Stimulated activated CD8-positive, alpha-beta memory T cell treated with anti-CD3 and anti-CD28 coated beads, Interleukin-7, amount 100 ng/mL, for 24 hours (primary cell): ENCODE measurements around the gene GPA33.
"Not testable (repeated sequence)": the region's sequence is repeated elsewhere in the genome, so short reads cannot be mapped to it uniquely, and the experiment has no call there.

Experiments
- DNase-seq: peaks from one replicate; pipeline ENCODE4 v3.0.0-alpha.2; 2020; ENCODE audit warnings: low read depth

Gene GPA33

DNA sequence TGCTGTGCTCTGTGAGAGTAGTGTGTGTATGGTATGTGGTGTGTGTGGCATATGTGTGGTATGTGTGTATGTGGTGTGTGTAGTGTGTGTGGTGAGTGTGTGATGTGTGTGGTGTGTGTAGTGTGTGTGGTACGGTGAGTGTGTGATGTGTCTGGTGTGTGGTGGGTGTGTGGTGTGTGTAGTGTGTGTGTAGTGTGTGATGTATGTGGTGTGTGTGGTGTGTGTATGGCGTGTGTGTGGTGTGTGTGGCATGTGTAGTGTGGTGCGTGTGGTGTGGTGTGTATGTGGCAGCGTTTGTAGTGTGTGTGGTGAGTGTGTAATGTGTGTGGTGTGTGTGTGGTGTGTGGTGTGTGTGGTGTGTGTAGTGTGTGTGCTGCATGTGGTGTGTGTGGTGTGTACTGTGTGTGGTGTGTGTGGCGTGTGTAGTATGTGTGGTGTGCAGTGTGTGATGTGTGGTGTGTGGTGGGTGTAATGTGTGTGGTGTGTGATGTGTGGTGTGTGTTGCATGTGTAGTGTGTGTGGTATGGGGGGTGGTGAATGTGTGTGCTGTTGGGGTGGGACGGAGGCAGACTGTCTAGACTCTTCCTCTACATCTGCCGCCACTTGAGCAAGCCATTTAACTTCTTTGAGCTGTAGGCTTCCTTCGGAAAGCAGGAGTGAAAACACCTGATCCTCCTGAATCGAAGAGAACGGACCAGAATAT, 33.5 kb downstream of the GPA33 start:
- DNase-seq = no peak

DNA sequence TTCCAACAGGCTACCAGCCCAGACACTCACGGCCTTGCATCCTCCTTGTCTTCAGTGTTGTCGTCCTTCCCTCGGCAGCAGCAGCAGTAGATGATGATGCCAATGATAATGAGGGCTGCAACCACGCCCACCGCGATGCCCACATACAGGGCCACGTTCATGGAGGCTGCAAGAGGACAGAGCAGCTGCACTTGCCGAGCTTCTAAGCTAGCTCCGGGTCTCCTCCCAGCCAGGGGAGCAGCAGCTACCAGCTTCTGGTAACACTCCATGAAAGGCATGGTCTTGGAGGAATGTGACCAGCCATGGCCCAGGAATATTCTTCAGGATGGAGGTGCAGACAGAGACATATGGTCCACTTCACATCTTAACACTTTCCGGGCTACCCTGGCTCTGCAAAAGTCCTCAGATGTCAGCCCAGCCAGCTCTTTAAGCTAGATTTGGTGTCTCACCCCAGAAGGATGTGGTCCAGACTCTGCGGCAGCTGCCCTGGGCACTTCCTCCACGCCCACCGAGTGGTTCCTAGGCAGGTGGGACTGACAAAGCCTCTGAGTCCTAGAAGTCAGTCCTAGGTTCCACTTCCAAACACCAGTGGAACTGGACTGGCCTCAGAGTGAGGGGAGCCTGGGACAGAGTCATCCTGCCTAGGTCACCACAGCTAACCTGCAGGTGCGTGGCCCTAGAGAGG, 35.1 kb downstream of the GPA33 start:
- DNase-seq = no peak

DNA sequence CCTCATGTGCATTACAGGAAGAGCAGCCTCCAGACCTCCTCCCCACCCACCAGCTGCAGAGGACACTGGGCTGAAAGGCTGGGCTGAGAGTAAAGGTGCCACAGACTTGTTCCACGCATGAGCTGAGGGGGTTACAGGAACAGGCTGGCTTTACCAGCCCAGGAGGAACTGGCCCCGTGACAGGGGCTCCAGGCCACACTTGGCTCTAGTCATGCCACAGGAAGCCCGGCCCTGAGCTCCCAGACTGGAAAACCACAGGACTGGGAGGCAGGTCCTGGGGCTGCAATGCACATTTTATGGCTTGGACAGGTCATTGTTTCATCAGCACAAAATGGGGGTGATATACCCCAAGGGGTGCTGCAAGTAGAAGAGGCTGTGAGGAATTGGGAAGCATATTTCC, 35.6 kb downstream of the GPA33 start:
- no peak for DNase-seq

DNA sequence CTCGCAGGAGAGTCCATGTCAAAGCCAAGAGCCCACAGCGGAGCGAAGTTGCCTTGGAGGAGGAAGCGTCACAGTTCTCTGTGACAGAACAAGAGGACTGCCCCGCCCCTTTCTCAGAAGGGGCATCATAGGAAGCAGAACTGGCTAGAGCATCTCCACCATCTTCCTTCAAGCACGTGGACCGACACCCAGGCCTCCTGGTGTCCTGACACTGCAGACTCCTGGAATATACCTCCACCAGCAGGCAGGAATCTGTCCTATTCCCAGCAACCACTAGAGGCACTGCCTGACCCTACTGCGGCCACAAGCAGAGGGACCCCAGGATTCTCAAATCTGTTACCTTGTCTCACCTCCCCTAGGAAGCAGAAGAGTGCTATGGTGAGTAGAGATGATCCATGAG, 37.8 kb downstream of the GPA33 start:
- DNase-seq = no peak

DNA sequence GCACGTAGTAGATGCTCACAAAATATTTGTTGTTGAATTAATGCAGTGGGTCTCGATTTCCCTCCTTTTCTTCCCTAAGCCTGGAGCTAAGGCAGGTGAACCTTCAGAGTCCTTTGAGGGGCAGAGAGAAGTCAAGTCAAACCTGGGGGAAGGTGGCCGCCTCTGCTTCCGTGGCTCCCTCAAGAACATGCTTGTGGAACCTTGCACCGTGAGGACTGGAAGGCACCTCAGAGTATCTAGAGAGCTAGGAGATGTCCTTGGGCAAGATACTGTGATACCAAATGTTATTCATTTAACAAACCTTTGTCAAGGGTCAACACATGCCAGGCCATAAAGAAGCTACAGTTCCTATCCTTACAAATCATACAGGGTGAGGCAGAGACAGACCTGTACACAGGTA, 38.3 kb downstream of the GPA33 start:
- DNase-seq = no peak

GRCh38 chr1:167043752-167044488, 46.3 kb downstream of the GPA33 start:
- peak; percentile 31 for DNase-seq

DNA sequence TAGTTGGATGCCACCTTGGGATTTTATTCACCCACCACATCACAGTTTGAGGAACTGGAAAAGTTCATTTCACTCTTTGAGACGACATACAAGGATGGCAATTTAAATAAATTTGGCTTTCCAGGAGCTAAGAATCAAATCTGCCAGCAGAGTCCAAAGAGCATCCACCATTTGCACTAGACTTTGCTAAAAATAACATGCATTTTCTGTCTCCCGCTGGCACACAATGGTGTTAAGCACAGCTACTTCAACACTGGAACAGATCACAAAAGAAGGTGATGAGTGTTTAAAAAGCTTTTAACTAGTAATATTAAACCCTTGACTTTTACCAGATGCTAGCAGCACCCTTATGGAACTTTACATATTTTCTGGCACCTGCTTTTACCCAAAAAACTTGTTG, 56.5 kb downstream of the GPA33 start:
- no peak for DNase-seq

DNA sequence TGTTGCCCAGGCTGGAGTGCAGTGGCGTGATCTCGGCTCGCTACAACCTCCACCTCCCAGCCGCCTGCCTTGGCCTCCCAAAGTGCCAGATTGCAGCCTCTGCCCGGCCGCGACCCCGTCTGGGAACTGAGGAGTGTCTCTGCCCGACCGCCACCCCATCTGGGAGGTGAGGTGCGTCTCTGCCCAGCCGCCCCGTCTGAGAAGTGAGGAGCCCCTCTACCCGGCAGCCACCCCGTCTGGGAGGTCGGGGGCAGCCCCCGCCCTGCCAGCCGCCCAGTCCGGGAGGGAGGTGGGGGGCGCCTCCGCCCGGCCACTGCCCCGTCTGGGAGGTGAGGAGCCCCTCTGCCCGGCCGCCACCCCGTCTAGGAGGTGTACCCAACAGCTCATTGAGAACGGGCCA, 60.6 kb downstream of the GPA33 start:
- DNase-seq = not testable (repeated sequence)

GRCh38 chr1:167022384-167022783, 67.8 kb downstream of the GPA33 start:
- DNase-seq = no peak

DNA sequence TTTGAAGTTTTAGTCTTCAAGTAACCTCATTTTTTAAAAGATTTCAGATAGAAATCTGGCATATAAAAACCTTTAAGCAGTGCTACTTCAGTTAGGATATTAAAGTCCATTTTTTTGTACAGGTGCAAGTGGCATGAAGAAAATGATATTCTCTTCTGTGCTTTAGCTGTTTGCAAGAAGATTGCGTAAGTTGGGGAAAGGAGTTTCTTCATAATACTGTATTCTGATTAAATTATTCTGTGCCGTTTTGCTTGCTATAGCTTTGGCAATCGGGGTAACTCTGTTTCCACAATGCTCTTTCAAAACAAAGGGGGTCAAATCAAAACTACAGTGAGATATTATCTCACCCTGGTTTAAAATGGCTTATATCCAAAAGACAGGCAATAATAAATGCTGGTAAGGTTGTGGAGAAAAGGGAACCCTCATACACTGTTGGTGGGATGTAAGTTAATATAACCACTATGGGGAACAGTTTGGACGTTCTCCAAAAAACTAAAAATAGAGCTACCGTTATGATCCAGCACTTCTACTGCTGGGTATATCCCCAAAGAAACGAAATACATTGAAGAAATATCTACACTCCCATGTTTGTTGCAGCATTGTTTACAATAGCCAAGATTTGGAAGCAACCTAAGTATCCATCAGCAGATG, 74.0 kb downstream of the GPA33 start:
- no peak for DNase-seq

- DNase-seq = no peak
Measured at GRCh38 chr1:167013108-167013929, 76.9 kb downstream of the GPA33 start.

DNA sequence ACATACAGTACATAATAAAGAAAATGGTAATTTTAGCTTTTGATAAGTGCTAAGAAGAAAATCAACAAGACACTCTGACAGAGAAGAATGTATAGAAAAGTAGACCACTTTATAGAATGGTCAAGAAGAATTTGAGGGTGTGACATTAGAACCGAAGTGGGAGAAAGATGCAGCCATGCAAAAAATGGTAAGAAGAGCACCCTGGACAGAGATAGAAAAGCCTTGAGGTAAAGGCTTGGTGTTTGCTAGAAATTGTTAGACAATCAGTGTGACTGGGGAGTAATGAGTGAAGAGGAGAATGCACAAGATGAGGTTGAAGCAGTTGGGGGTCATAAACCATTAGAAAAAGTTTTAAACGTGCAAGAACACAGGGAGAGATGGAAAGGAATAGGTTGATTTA, 77.6 kb downstream of the GPA33 start:
- no peak for DNase-seq

- DNase-seq = no peak
Measured at GRCh38 chr1:167011560-167012191, 78.5 kb downstream of the GPA33 start.

- no peak for DNase-seq
Measured at GRCh38 chr1:167003711-167004110, 86.5 kb downstream of the GPA33 start.
